Measurements from ENCODE around the gene ADAMTS17. TPM values are rescaled to one million over a fixed set of nuclear protein-coding genes. Genes with fewer than 3 reads are reported as not detected.
A peak's percentile ranks its signal among the peaks of the same experiment; 100 is the strongest.
"Not testable (repeated sequence)": the region's sequence is repeated elsewhere in the genome, so short reads cannot be mapped to it uniquely, and the experiment has no call there.

Gene ADAMTS17
- total and polyA plus RNA-seq, 2 experiments from 2014 or later, result 0.69 to 3.3 TPM

GRCh38 chr15:99983171-99983885 is 358.4 kb downstream of the ADAMTS17 start:
- no peaks in the 10 kb centered on the region for H3K27me3 ChIP-seq
- H3K36me3 ChIP-seq, result no peaks in the 10 kb centered on the region
- no peak overlapping the region for H3K27ac ChIP-seq
- peak in 1 of 2 donors; percentile 35 for DNase-seq (ENCODE audit: low read depth in 1 of 2, low spot score in 1 of 2)
- H3K9me3 ChIP-seq (ENCODE audit: low read depth), result no peaks in the 10 kb centered on the region
- H3K4me1 ChIP-seq (ENCODE audit: low read depth), result peaks cover 11% of the 10 kb centered on the region
- no peak overlapping the region for H3K4me3 ChIP-seq
- no peak for TF ChIP-seq CTCF (IDR thresholded peaks at IDR 0.05; ENCODE audit: low read depth, low read length)

- no peak overlapping the region for H3K27ac ChIP-seq
- DNase-seq (ENCODE audit: low read depth in 1 of 2, low spot score in 1 of 2), result no peak
- H3K4me1 ChIP-seq (ENCODE audit: low read depth), result peaks cover 11% of the 10 kb centered on the region
- no peaks in the 10 kb centered on the region for H3K9me3 ChIP-seq (ENCODE audit: low read depth)
- H3K27me3 ChIP-seq, result no peaks in the 10 kb centered on the region
- TF ChIP-seq CTCF (IDR thresholded peaks at IDR 0.05; ENCODE audit: low read depth, low read length), result no peak
- H3K36me3 ChIP-seq, result no peaks in the 10 kb centered on the region
- H3K4me3 ChIP-seq, result no peak overlapping the region
These were observed 359.1 kb downstream of the ADAMTS17 start for GRCh38 chr15:99982662-99983061.

- no peaks in the 10 kb centered on the region for H3K36me3 ChIP-seq
- no peak overlapping the region for H3K27ac ChIP-seq
- H3K27me3 ChIP-seq, result no peaks in the 10 kb centered on the region
- TF ChIP-seq CTCF (IDR thresholded peaks at IDR 0.05; ENCODE audit: low read depth, low read length), result no peak
- H3K9me3 ChIP-seq (ENCODE audit: low read depth), result no peaks in the 10 kb centered on the region
- H3K4me3 ChIP-seq, result no peak overlapping the region
- no peak for DNase-seq (ENCODE audit: low read depth in 1 of 2, low spot score in 1 of 2)
- peaks cover 11% of the 10 kb centered on the region for H3K4me1 ChIP-seq (ENCODE audit: low read depth)
These were observed 359.7 kb downstream of the ADAMTS17 start for GRCh38 chr15:99981839-99982658.

- Histone ChIP-seq H3K4me3 (no peak overlapping the region), H3K4me1 (ENCODE audit: low read depth) (peaks cover 11% of the 10 kb centered on the region), H3K9me3 (ENCODE audit: low read depth) (no peaks in the 10 kb centered on the region), H3K27ac (no peak overlapping the region), H3K27me3 (no peaks in the 10 kb centered on the region), H3K36me3 (no peaks in the 10 kb centered on the region)
- TF ChIP-seq CTCF (IDR thresholded peaks at IDR 0.05; ENCODE audit: low read depth, low read length), result peak; percentile 8
- no peak for DNase-seq (ENCODE audit: low read depth in 1 of 2, low spot score in 1 of 2)
These were observed 360.6 kb downstream of the ADAMTS17 start for GRCh38 chr15:99981191-99981647.

GRCh38 chr15:99980752-99981151 is 361.0 kb downstream of the ADAMTS17 start:
- Histone ChIP-seq H3K36me3 (no peaks in the 10 kb centered on the region), H3K4me3 (no peak overlapping the region), H3K9me3 (ENCODE audit: low read depth) (no peaks in the 10 kb centered on the region), H3K4me1 (ENCODE audit: low read depth) (peaks cover 11% of the 10 kb centered on the region), H3K27me3 (no peaks in the 10 kb centered on the region), H3K27ac (no peak overlapping the region)
- TF ChIP-seq CTCF (IDR thresholded peaks at IDR 0.05; ENCODE audit: low read depth, low read length), result no peak
- DNase-seq (ENCODE audit: low read depth in 1 of 2, low spot score in 1 of 2), result no peak

GRCh38 chr15:99979886-99980285 is 361.9 kb downstream of the ADAMTS17 start:
- H3K36me3 ChIP-seq; H3K9me3 ChIP-seq (ENCODE audit: low read depth); H3K27ac ChIP-seq; H3K4me3 ChIP-seq; H3K27me3 ChIP-seq; DNase-seq (ENCODE audit: low read depth in 1 of 2, low spot score in 1 of 2): not testable (repeated sequence)
- peaks cover 11% of the 10 kb centered on the region for H3K4me1 ChIP-seq (ENCODE audit: low read depth)
